Mucosa of descending colon (tissue), 3 donors: Measurements from ENCODE around the gene RNPS1. TPM values are rescaled to one million over a fixed set of nuclear protein-coding genes. Genes with fewer than 3 reads are reported as not detected.
A peak's percentile ranks its signal among the peaks of the same experiment; 100 is the strongest.

Source experiments
- ATAC-seq: fragments of 200-7000 bp; cut with Tn5 transposase; one replicate; pipeline ENCODE4 v1.9.1; 2020; ENCODE audit warnings: mild to moderate bottlenecking, moderate library complexity
- DNase-seq, 3 donors: peaks; one replicate each; pipeline ENCODE4 v3.0.0-alpha.2; 2020
- H3K36me3 ChIP-seq: fragments of 200-600 bp; one replicate; pipeline ENCODE4 v1.8.0; 2021; ENCODE audit warnings: low read depth, mild to moderate bottlenecking
- H3K4me1 ChIP-seq: fragments of 200-600 bp; one replicate; pipeline ENCODE4 v1.8.0; 2021; ENCODE audit warnings: low read depth, mild to moderate bottlenecking
- H3K4me3 ChIP-seq: fragments of 200-600 bp; one replicate; pipeline ENCODE4 v1.8.0; 2021; ENCODE audit warnings: mild to moderate bottlenecking
- H3K9me3 ChIP-seq: fragments of 200-600 bp; one replicate; pipeline ENCODE4 v1.8.0; 2021; ENCODE audit warnings: mild to moderate bottlenecking
- CTCF ChIP-seq: fragments of 200-600 bp; IDR thresholded peaks from one replicate; pipeline ENCODE4 v1.8.0; 2022; ENCODE audit warnings: antibody characterized with exemption, mild to moderate bottlenecking
- intact Hi-C, 2 donors: fragments of 100-400 bp; cut with DNase I in 1 of 2; cut with micrococcal nuclease in 1 of 2; formaldehyde crosslinking; loops; one replicate each; pipeline versions ENCODE4 v1.11.0 to v1.11.1; 2022; cut with DNase I, micrococcal nuclease
- total RNA-seq, 3 donors: library from RNA; stranded (reverse); fragmentation: NEBNext Ultra II Directional in 2 of 3; extraction: Animal tissue kit (Norgen Biotek cat#: 25700) in 2 of 3; gene quantifications; one replicate each; pipeline versions ENCODE4 v1.2.1 to v1.2.4, GENCODE V29; 2021 to 2023
- donor health status: DM: no; HTN: no; CAD: no; lungs with moderate emphysema.
- donor health status: DM: no; HTN: no; CAD: no.
- donor health status: DM: no; HTN: yes; CAD: no.

The RNPS1 gene
- total RNA-seq, 3 donors from 2014 or later = 125 to 144 (median 125) TPM

- Histone ChIP-seq H3K36me3 (no peaks in the 10 kb centered on the region), H3K4me1 (no peaks in the 10 kb centered on the region), H3K4me3 (no peak overlapping the region), H3K9me3 (no peaks in the 10 kb centered on the region)
- intact Hi-C loops = no loop called here
- ATAC-seq (no peak), DNase-seq (no peak)
- TF ChIP-seq CTCF = no peak
Observed at GRCh38 chr16:2292221-2292620, 24.3 kb upstream of the RNPS1 start.

DNA sequence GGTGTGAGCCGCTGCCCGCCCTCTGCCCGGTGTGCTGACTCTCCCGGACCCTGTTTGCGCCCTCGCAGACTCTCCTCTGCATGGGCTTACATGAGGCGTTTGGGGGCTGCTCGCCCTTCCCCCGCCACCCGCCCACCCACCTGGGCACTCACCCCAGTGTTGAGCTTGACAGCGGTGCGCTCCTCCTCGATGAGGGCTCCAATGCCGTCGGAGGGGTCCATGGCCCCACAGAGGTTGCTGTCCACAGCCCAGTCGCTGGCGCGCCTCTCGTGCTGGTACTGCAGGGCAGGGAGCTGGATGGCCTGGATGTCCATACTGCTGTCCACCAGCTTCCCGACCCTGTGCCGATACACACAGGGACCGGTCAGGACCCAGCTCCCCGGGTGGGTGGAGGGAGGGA, 21.4 kb upstream of the RNPS1 start:
- TF ChIP-seq CTCF = no peak
- Histone ChIP-seq H3K9me3 (no peaks in the 10 kb centered on the region), H3K4me1 (no peaks in the 10 kb centered on the region), H3K4me3 (no peak overlapping the region), H3K36me3 (no peaks in the 10 kb centered on the region)
- DNase-seq = peak in 1 of 3 donors; percentile 45
- ATAC-seq = no peak
- intact Hi-C loops = no loop called here

DNA sequence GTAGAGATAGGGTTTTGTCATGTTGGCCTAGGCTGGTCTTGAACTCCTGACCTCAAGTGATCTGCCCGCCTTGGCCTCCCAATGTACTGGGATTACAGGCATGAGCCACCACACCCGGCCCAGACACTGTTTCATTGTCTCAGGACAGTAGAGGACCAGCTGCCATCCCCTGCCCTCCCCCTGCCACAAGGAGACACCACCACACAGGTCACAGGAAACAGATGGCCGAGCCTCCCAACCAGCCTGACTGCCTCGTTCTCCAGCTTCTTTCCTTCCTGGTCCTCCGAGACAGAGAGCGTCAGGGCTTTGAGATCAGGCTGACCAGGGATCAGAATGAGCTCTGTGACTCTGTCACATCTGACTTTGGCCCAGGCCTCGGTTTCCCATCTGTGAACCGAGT, 20.8 kb upstream of the RNPS1 start:
- TF ChIP-seq CTCF = no peak
- intact Hi-C loops = no loop called here
- Histone ChIP-seq H3K4me3 (no peak overlapping the region), H3K9me3 (no peaks in the 10 kb centered on the region), H3K36me3 (no peaks in the 10 kb centered on the region), H3K4me1 (no peaks in the 10 kb centered on the region)
- DNase-seq (no peak), ATAC-seq (no peak)

DNA sequence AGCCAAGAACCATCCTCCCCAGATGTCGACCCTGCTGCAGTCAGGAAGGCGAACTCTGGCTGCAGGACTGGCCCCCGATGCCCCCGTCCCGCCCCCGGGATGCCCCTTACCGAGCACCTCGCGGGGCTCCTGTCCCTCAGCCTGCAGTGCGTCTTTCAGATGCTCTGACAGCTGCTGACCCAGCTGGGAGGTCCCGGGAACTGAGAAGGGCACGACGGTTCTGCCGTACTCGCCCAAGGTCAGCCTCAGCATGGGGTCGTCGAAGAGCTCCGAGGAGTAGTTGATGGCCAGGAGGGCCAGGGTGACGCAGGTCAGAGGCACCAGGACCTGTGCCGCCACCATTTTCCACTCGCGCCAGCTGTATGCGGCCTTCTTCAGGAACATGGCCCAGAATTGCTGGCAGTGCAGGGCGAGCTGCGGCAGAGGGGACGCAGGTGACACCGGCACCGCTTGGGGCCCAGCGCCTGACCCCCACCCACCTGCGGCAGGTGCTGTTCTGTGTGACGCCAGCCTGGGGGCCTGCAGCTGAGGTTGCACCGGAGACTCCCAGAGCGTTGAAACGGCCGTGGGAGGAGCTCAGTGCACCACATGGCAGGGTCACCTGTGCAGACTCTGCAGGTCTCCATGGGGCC, 20.1 kb upstream of the RNPS1 start:
- no peaks in the 10 kb centered on the region for H3K4me1 ChIP-seq
- ATAC-seq (no peak), DNase-seq (no peak)
- H3K36me3 ChIP-seq = no peaks in the 10 kb centered on the region
- H3K4me3 ChIP-seq = no peak overlapping the region
- intact Hi-C loops = no loop called here
- H3K9me3 ChIP-seq = no peaks in the 10 kb centered on the region
- TF ChIP-seq CTCF = no peak

DNA sequence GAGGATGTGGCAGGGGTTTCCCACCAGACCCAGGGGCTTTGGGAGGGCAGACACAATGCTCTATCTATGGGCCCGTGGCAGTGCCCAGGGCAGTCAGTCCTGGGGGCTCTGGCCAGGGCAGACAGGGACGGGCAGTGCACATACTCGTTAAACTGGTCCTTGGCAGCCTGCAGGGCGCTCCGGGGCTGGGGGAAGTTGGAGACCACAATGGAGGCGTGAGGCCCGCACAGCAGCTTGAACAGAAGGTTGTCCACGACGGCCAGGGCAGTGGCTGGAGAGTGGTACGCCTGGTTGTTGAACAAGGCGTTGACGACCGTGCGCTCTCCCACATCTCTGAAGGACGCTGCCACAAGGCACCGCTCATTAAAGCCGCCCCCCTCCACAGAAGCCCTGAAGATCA, 18.6 kb upstream of the RNPS1 start:
- no peaks in the 10 kb centered on the region for H3K4me1 ChIP-seq
- TF ChIP-seq CTCF = no peak
- no peak for DNase-seq
- intact Hi-C loops = no loop called here
- H3K36me3 ChIP-seq = no peaks in the 10 kb centered on the region
- no peak for ATAC-seq
- H3K9me3 ChIP-seq = no peaks in the 10 kb centered on the region
- no peak overlapping the region for H3K4me3 ChIP-seq

GRCh38 chr16:2285731-2286191, 17.8 kb upstream of the RNPS1 start:
- DNase-seq = no peak
- Histone ChIP-seq H3K4me1 (no peaks in the 10 kb centered on the region), H3K9me3 (no peaks in the 10 kb centered on the region), H3K4me3 (no peak overlapping the region), H3K36me3 (no peaks in the 10 kb centered on the region)
- no peak for TF ChIP-seq CTCF
- no peak for ATAC-seq
- intact Hi-C loops = no loop called here
